ENCODE measurements around the gene KCNH1.

Gene KCNH1

GRCh38 chr1:210627755-210628154, 506.2 kb downstream of the KCNH1 start:
- no peak for DNase-seq

Measured in hematopoietic multipotent progenitor cell treated with erythropoietin and hydrocortisone succinate and interleukin-3 and kit ligand, for 6 days (in vitro differentiated cells).